ENCODE data around the gene ZFR2. TPM values are rescaled to one million over a fixed set of nuclear protein-coding genes. Genes with fewer than 3 reads are reported as not detected.

The ZFR2 gene
- total RNA-seq: 0.09 and 0.43 TPM in 2 replicates

GRCh38 chr19:3868770-3869456, at the start of gene ZFR2:
ZFR2 (minus strand) TSS chr19:3869038; CDS start chr19:3869017, 21 bp downstream.

DNA sequence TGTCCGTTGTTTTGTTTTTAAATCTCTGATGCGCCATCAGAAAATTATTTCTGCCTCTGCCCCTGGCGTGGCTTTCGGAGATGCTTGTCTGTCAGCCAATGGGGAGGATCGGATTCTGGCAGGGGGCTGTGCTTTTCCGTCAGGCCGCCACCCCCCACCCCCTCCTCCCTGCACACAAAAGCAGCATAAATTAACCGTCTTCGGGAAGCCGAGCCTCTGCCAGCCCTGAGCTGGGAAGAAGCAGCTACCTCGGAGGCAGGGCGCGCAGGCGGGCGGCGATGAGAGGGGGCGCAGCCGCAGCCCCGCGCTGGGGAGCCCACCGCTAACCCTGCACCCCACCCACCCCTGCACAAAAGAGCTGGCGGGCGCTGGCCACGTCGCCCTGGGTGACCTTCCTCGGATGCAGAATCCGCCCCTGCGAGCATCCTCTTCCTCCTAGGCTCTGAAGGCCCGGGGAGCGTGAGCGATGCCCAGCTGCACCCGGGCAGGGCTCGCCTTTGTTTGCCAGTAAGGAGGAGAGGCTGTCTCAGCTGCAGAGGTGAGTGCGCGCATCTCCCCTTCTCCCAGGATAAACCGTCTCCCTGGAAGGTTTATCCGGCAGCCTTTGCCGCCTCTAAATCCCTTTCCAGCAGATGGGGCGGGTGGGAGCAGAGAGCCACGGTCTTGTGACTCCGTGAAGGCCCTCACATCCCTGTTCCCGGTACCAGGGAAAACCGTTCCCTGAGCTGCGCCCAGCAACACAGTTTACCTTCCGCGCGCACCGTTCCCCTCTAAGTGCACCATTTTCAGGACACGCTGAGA, 11.8 kb upstream of the ZFR2 start, which contains the start of gene ATCAY:
ATCAY (plus strand) TSS at position 215 of the 801 bp plus-strand sequence. CDS start 5,083 bp downstream, outside the sequence.

GRCh38 chr19:3785938-3786824, 82.7 kb downstream of the ZFR2 start, which contains the start of gene MATK:
MATK (minus strand) TSS chr19:3786381; CDS start chr19:3785135, 1,246 bp downstream.

DNA sequence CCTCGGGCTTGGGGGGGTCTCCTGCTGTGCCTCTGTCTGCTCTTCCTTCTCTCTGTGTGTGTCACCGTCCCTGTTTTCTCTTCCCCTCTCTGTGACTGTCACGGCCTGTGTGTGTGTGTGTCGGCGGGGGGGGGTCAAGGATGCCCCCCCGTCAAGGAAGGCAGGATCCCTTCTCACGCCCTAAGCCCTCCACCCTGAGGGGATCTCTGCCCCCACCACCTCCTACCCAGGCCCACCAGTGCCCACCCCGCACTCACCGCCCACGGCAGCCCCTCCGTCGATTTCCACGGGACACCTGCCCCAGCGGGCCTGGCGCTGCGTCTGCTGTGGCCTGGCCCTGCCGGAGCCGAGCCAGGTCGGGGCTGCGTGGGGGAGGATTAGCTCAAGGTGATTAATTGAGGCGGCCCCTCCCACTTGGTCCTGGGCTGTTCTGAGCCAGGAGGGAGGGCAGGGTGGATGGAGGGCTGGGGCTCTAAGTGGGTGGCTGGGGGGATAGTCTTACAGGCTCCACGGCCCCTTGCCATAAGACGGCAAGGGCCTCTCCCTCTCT, 96.9 kb downstream of the ZFR2 start, which contains the start of gene RAX2:
RAX2 (minus strand) TSS at position 323 of the 550 bp plus-strand sequence. CDS start 486 bp downstream, outside the sequence.

GRCh38 chr19:3762501-3763459, 106.1 kb downstream of the ZFR2 start, which contains the start of gene MRPL54:
MRPL54 (plus strand) TSS chr19:3762682; CDS start chr19:3762701, 19 bp downstream.

GRCh38 chr19:3761382-3762129, 107.3 kb downstream of the ZFR2 start, which contains the start of gene APBA3:
APBA3 (minus strand) TSS chr19:3761692; CDS start chr19:3760264, 1,428 bp downstream.

Other genes with a start within 250 kb of the ZFR2 start
- gene CACTIN, start 242.2 kb downstream of the ZFR2 start, total RNA-seq: 17.1 and 18.7 TPM in 2 replicates
- gene PIP5K1C, start 168.6 kb downstream of the ZFR2 start, total RNA-seq: 36.4 and 36.6 TPM in 2 replicates
- gene TJP3, start 160.7 kb downstream of the ZFR2 start, total RNA-seq: under 0.01 TPM in 2 replicates
- gene APBA3, start 107.3 kb downstream of the ZFR2 start, total RNA-seq: 15.6 and 19.4 TPM in 2 replicates
- 43.0 and 53.9 TPM in 2 replicates for gene MRPL54, start 106.4 kb downstream of the ZFR2 start, total RNA-seq
- not detected in 2 replicates for gene RAX2, start 96.8 kb downstream of the ZFR2 start, total RNA-seq
- gene MATK, start 82.7 kb downstream of the ZFR2 start, total RNA-seq: 0.34 and 2.3 TPM in 2 replicates
- not detected in 2 replicates for gene ATCAY, start 11.6 kb upstream of the ZFR2 start, total RNA-seq
- gene NMRK2, start 64.0 kb upstream of the ZFR2 start, total RNA-seq: not detected in 2 replicates
- 121 and 144 TPM in 2 replicates for gene DAPK3, start 102.1 kb upstream of the ZFR2 start, total RNA-seq
- gene EEF2, start 116.4 kb upstream of the ZFR2 start, total RNA-seq: 2,885 and 2,904 TPM in 2 replicates
- 19.0 and 26.6 TPM in 2 replicates for gene PIAS4, start 138.7 kb upstream of the ZFR2 start, total RNA-seq
- 9.1 and 10.3 TPM in 2 replicates for gene ZBTB7A, start 197.9 kb upstream of the ZFR2 start, total RNA-seq